Neural cell (in vitro differentiated cells): Measurements from ENCODE around the gene C4A.
"Not testable (repeated sequence)": the region's sequence is repeated elsewhere in the genome, so short reads cannot be mapped to it uniquely, and the experiment has no call there.

Experiments used
- RAD21 ChIP-seq: fragments of 450-650 bp; conservative IDR thresholded peaks from 2 replicates; pipeline ENCODE4 v1.6.1; 2014; ENCODE audit warnings: antibody characterized with exemption, mild to moderate bottlenecking, moderate library complexity
- TAF1 ChIP-seq: IDR thresholded peaks from 2 replicates; pipeline ENCODE4 v1.6.1; 2012; ENCODE audit warnings: low read depth

GRCh38 chr6:31976065-31976464 is 5.8 kb upstream of the C4A start:
- TF ChIP-seq RAD21, TAF1: not testable (repeated sequence)
